HepG2 (cell line): ENCODE measurements around the gene TNFRSF21. TPM values are rescaled to one million over a fixed set of nuclear protein-coding genes. Genes with fewer than 3 reads are reported as not detected.

Experiments
- ATRX ChIP-seq: sonication (generic); formaldehyde crosslinking; IDR thresholded peaks from 2 replicates; pipeline ENCODE4 v1.4.0; 2020; ENCODE audit warnings: missing genetic modification reagents, borderline replicate concordance
- CCDC6 ChIP-seq: sonication (generic); formaldehyde crosslinking; IDR thresholded peaks from 2 replicates; pipeline ENCODE4 v1.8.1; 2022; ENCODE audit warnings: mild to moderate bottlenecking, missing genetic modification reagents, moderate library complexity
- CEBPG ChIP-seq: IDR thresholded peaks from 2 replicates; pipeline ENCODE4 v1.6.1; 2016
- CREM ChIP-seq, 2 experiments: sonication (generic) in 1 of 2; formaldehyde crosslinking in 1 of 2; IDR thresholded peaks; 2 replicates each; pipeline versions ENCODE4 v1.4.0 to v1.6.1; 2016 to 2020; ENCODE audit warnings: antibody characterized with exemption in 1 of 2, mild to moderate bottlenecking in 1 of 2, missing genetic modification reagents in 1 of 2
- GABPB1 ChIP-seq: IDR thresholded peaks from 2 replicates; pipeline ENCODE4 v1.6.1; 2016; ENCODE audit warnings: mild to moderate bottlenecking, missing genetic modification reagents, moderate library complexity, missing compliant biosample characterization
- GATAD1 ChIP-seq: IDR thresholded peaks from 2 replicates; pipeline ENCODE4 v1.6.1; 2016; ENCODE audit warnings: missing genetic modification reagents, missing compliant biosample characterization
- HDAC2 ChIP-seq: sonication (generic); formaldehyde crosslinking; IDR thresholded peaks from 2 replicates; pipeline ENCODE4 v1.4.0; 2020; ENCODE audit warnings: missing genetic modification reagents
- MEF2D ChIP-seq: sonication (generic); formaldehyde crosslinking; IDR thresholded peaks from 2 replicates; pipeline ENCODE4 v1.5.1; 2020; ENCODE audit warnings: mild to moderate bottlenecking, missing genetic modification reagents
- MTA1 ChIP-seq: sonication (generic); formaldehyde crosslinking; IDR thresholded peaks from 2 replicates; pipeline ENCODE4 v1.4.0; 2020; ENCODE audit warnings: missing genetic modification reagents, mild to moderate bottlenecking, borderline replicate concordance
- NONO ChIP-seq, 2 experiments: fragments of 450-650 bp in 1 of 2; sonication (generic) in 1 of 2; formaldehyde crosslinking in 1 of 2; IDR thresholded peaks in 1 of 2; conservative IDR thresholded peaks in 1 of 2; 2 replicates each; pipeline versions ENCODE4 v1.6.1 to v1.8.0; 2017 to 2022; ENCODE audit warnings: mild to moderate bottlenecking in 1 of 2, missing genetic modification reagents in 1 of 2, moderate library complexity in 1 of 2
- NR2F1 ChIP-seq, 2 experiments: fragments of 450-650 bp in 1 of 2; formaldehyde crosslinking in 1 of 2; IDR thresholded peaks; 2 replicates each; pipeline versions ENCODE4 v1.5.0 to v1.6.1; 2016 to 2020; ENCODE audit warnings: mild to moderate bottlenecking in 1 of 2, missing compliant biosample characterization in 1 of 2, missing genetic modification reagents in 1 of 2, moderate library complexity in 1 of 2
- PAF1 ChIP-seq: IDR thresholded peaks from 2 replicates; pipeline ENCODE4 v1.6.1; 2016; ENCODE audit warnings: missing genetic modification reagents, missing compliant biosample characterization
- SSRP1 ChIP-seq: IDR thresholded peaks from 2 replicates; pipeline ENCODE4 v1.6.1; 2016; ENCODE audit warnings: control low read depth
- ZFP36L2 ChIP-seq: sonication (generic); formaldehyde crosslinking; IDR thresholded peaks from 2 replicates; pipeline ENCODE4 v1.4.0; 2020; ENCODE audit warnings: missing genetic modification reagents
- ZNF232 ChIP-seq: sonication (generic); formaldehyde crosslinking; IDR thresholded peaks from 2 replicates; pipeline ENCODE4 v1.4.0; 2020; ENCODE audit warnings: missing genetic modification reagents, borderline replicate concordance
- ZNF678 ChIP-seq: sonication (generic); formaldehyde crosslinking; IDR thresholded peaks from 2 replicates; pipeline ENCODE4 v1.4.0; 2020; ENCODE audit warnings: mild to moderate bottlenecking, missing genetic modification reagents
- ZSCAN22 ChIP-seq: sonication (generic); formaldehyde crosslinking; IDR thresholded peaks from 2 replicates; pipeline ENCODE4 v1.4.0; 2020; ENCODE audit warnings: mild to moderate bottlenecking, missing genetic modification reagents
- polyA plus RNA-seq, 8 experiments: library from polyadenylated mRNA; depleted of rRNA in 3 of 8; stranded (reverse) in 7 of 8; unstranded in 1 of 8; fragments of >200 nt; fragmentation: Illumina TruSeq in 4 of 8; extraction: Trizol in 4 of 8; gene quantifications; 2 replicates each; pipeline versions ENCODE4 v1.2.1 to v1.2.3, GENCODE V29; 2011 to 2016; ENCODE audit warnings: low read depth in 4 of 8, missing spikeins in 1 of 8, mixed read lengths in 1 of 8; ENCODE audit not compliant: insufficient read depth in 1 of 8
- total RNA-seq, 5 experiments: library from RNA; depleted of rRNA; stranded (reverse); fragments of >200 nt; fragmentation: Illumina TruSeq; extraction: Trizol; gene quantifications; 2 replicates each; pipeline ENCODE4 v1.2.3, GENCODE V29; 2016; ENCODE audit warnings: low read depth in 1 of 5
- TF ChIP-seq, protein P1 (sequence below): sonication (generic); formaldehyde crosslinking; conservative IDR thresholded peaks from 2 replicates; pipeline ENCODE4 v1.5.0; 2020; ENCODE audit warnings: missing genetic modification reagents
- TF ChIP-seq, protein P2 (sequence below): sonication (generic); formaldehyde crosslinking; IDR thresholded peaks from 2 replicates; pipeline ENCODE4 v1.4.0; 2020; ENCODE audit warnings: missing genetic modification reagents
- TF ChIP-seq, protein P3 (sequence below): sonication (generic); formaldehyde crosslinking; IDR thresholded peaks from 2 replicates; pipeline ENCODE4 v1.4.0; 2020; ENCODE audit warnings: mild to moderate bottlenecking, missing genetic modification reagents
- TF ChIP-seq, protein P4 (sequence below), 2 experiments: sonication (generic) in 1 of 2; formaldehyde crosslinking in 1 of 2; IDR thresholded peaks; 2 replicates each; pipeline versions ENCODE4 v1.4.0 to v1.6.1; 2018 to 2020; ENCODE audit warnings: missing genetic modification reagents in 2 of 2, borderline replicate concordance in 1 of 2, low read depth in 1 of 2, mild to moderate bottlenecking in 1 of 2, missing biosample characterization in 1 of 2
- TF ChIP-seq, protein P5 (sequence below): sonication (generic); formaldehyde crosslinking; IDR thresholded peaks from 2 replicates; pipeline ENCODE4 v1.8.0; 2022; ENCODE audit warnings: missing genetic modification reagents, mild to moderate bottlenecking, borderline replicate concordance

TNFRSF21 gene
- total and polyA plus RNA-seq, 2 of the 13 experiments (the other 11 are each of a cell fraction or from before 2014, with no cell fraction given): 24.8 to 46.3 TPM

DNA sequence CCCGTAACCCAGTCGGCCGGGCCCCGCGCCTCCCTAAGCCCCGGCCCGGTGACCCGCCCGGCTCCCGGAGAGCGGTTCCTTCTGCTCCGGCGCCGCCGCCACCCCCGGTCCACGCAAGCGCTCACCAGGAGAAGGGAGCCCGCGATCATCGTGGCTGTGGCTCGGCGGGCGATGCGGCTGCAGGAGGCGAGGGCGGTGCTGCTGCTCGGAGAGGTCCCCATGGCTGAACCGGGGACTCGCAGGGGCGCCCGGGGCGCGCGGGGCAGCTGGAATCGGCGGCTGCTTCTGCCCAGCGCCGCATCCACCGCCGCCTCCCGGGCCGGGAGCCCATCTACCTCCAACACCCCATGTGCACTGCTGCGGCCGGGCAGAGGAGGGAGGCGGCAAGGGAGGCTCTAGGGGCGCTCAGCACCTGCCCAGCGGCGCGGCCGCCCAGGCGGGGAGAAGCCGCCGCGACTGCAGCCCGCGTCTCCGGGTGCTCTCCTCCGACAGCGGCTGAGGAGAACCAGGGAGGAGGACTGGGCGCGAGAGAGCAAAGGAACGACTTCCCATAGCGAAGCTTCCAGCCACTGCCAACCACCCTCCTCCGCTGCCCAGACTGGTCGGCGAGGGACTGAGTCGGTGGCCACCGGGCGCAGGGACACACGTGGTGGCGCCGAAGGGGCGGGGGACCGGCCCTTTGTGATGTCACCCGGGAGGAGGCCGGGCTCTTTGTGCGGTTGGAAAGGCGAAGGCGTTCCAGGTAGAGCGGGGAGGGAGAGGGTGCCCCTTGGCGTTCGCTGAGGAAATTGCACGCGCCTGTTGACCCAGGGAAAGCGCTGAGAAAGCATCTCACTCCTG is at the start of gene TNFRSF21 (continued):
- TF ChIP-seq GABPB1 (CRISPR knock-in tag) (peak; percentile 80), CEBPG (CRISPR knock-in tag) (peak; percentile 55), ZSCAN22 (CRISPR knock-in tag) (no peak), GATAD1 (peak; percentile 79), HDAC2 (peak; percentile 85), CREM (IDR thresholded peaks at IDR 0.05) (peak; percentile 70), CREM (CRISPR knock-in tag; IDR thresholded peaks at IDR 0.05) (no peak), ZFP36L2 (CRISPR knock-in tag) (0 out of 2 replicates have a peak, but pooled peaks have one; percentile 35), ATRX (no peak), ZNF678 (CRISPR knock-in tag) (no peak), ZNF232 (CRISPR knock-in tag) (peak; percentile 85; the same call in 1 of the 2 replicates), SSRP1 (CRISPR knock-in tag) (no peak; the same call in none of the 2 replicates), PAF1 (no peak), MTA1 (CRISPR knock-in tag) (peak; percentile 45; the same call in 1 of the 2 replicates), NR2F1 (CRISPR knock-in tag; IDR thresholded peaks at IDR 0.05) (no peak), MEF2D (CRISPR knock-in tag) (peak; percentile 94), CCDC6 (CRISPR knock-in tag) (peak; percentile 77), NONO (IDR thresholded peaks at IDR 0.05) (no peak), NONO (CRISPR knock-in tag; conservative IDR thresholded peaks at IDR 0.05) (peak; percentile 93)
- TF ChIP-seq, protein P1, sequence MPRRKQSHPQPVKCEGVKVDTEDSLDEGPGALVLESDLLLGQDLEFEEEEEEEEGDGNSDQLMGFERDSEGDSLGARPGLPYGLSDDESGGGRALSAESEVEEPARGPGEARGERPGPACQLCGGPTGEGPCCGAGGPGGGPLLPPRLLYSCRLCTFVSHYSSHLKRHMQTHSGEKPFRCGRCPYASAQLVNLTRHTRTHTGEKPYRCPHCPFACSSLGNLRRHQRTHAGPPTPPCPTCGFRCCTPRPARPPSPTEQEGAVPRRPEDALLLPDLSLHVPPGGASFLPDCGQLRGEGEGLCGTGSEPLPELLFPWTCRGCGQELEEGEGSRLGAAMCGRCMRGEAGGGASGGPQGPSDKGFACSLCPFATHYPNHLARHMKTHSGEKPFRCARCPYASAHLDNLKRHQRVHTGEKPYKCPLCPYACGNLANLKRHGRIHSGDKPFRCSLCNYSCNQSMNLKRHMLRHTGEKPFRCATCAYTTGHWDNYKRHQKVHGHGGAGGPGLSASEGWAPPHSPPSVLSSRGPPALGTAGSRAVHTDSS: peak; percentile 93; the same call in 1 of the 2 replicates
- TF ChIP-seq, protein P2, sequence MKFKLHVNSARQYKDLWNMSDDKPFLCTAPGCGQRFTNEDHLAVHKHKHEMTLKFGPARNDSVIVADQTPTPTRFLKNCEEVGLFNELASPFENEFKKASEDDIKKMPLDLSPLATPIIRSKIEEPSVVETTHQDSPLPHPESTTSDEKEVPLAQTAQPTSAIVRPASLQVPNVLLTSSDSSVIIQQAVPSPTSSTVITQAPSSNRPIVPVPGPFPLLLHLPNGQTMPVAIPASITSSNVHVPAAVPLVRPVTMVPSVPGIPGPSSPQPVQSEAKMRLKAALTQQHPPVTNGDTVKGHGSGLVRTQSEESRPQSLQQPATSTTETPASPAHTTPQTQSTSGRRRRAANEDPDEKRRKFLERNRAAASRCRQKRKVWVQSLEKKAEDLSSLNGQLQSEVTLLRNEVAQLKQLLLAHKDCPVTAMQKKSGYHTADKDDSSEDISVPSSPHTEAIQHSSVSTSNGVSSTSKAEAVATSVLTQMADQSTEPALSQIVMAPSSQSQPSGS (CRISPR knock-in tag): peak; percentile 96
- TF ChIP-seq, protein P3, sequence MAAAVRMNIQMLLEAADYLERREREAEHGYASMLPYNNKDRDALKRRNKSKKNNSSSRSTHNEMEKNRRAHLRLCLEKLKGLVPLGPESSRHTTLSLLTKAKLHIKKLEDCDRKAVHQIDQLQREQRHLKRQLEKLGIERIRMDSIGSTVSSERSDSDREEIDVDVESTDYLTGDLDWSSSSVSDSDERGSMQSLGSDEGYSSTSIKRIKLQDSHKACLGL (CRISPR knock-in tag): peak; percentile 99; the same call in 1 of the 2 replicates
- TF ChIP-seq, protein P4, sequence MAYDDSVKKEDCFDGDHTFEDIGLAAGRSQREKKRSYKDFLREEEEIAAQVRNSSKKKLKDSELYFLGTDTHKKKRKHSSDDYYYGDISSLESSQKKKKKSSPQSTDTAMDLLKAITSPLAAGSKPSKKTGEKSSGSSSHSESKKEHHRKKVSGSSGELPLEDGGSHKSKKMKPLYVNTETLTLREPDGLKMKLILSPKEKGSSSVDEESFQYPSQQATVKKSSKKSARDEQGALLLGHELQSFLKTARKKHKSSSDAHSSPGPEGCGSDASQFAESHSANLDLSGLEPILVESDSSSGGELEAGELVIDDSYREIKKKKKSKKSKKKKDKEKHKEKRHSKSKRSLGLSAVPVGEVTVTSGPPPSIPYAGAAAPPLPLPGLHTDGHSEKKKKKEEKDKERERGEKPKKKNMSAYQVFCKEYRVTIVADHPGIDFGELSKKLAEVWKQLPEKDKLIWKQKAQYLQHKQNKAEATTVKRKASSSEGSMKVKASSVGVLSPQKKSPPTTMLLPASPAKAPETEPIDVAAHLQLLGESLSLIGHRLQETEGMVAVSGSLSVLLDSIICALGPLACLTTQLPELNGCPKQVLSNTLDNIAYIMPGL (CRISPR knock-in tag; IDR thresholded peaks at IDR 0.05; ENCODE audit: borderline replicate concordance in 1 of 2, low read depth in 1 of 2): peak; percentile 97 to 99
- TF ChIP-seq, protein P5, sequence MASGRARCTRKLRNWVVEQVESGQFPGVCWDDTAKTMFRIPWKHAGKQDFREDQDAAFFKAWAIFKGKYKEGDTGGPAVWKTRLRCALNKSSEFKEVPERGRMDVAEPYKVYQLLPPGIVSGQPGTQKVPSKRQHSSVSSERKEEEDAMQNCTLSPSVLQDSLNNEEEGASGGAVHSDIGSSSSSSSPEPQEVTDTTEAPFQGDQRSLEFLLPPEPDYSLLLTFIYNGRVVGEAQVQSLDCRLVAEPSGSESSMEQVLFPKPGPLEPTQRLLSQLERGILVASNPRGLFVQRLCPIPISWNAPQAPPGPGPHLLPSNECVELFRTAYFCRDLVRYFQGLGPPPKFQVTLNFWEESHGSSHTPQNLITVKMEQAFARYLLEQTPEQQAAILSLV (CRISPR knock-in tag): peak; percentile 95
